ENCODE results near the gene LAMC2. TPM values are rescaled to one million over a fixed set of nuclear protein-coding genes. Genes with fewer than 3 reads are reported as not detected.

The LAMC2 gene
- total RNA-seq, 4 donors from 2014 or later = 24.2 to 46.5 (median 35.5) TPM

GRCh38 chr1:183290628-183291027 is 104.6 kb downstream of the LAMC2 start:
- Histone ChIP-seq H3K27ac (no peak overlapping the region), H3K9me3 (no peaks in the 10 kb centered on the region), H3K4me1 (peaks cover 23% of the 10 kb centered on the region), H3K4me3 (no peak overlapping the region), H3K36me3 (no peaks in the 10 kb centered on the region), H3K27me3 (no peaks in the 10 kb centered on the region)
- WGBS = 77% methylated on average over 3 of the region's 6 CpGs
- TF ChIP-seq EP300 (IDR thresholded peaks at IDR 0.05) (no peak), POLR2AphosphoS5 (IDR thresholded peaks at IDR 0.05) (no peak)
- TF ChIP-seq, protein P1, sequence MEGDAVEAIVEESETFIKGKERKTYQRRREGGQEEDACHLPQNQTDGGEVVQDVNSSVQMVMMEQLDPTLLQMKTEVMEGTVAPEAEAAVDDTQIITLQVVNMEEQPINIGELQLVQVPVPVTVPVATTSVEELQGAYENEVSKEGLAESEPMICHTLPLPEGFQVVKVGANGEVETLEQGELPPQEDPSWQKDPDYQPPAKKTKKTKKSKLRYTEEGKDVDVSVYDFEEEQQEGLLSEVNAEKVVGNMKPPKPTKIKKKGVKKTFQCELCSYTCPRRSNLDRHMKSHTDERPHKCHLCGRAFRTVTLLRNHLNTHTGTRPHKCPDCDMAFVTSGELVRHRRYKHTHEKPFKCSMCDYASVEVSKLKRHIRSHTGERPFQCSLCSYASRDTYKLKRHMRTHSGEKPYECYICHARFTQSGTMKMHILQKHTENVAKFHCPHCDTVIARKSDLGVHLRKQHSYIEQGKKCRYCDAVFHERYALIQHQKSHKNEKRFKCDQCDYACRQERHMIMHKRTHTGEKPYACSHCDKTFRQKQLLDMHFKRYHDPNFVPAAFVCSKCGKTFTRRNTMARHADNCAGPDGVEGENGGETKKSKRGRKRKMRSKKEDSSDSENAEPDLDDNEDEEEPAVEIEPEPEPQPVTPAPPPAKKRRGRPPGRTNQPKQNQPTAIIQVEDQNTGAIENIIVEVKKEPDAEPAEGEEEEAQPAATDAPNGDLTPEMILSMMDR (IDR thresholded peaks at IDR 0.05) = no peak
- DNase-seq (ENCODE audit: low spot score in 2 of 2) = no peak

DNA sequence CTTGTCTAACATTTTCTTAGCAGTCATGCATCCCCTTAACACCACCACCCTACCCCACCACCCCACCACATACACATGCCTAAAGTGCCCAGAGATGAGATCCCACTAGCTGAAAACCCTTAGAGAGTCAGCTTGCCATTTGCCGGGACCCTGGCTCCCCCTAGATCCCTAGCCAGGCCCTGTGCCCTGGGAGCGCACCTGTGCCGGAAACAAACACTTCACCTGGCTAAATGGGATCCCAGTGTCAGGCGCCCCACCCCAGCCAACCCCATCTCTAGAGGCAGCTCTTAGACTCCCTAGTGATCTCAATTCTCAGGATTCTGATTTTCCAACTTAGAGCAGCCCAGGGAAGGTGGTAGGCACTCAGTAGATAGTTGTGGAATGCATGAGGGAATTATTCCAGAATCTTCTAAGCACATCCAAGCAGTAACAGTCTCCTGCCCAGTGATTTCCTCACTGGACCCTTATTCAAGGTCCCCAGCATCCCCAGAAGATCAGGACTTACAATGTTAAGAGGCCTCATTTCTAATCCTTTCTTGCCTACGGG is 105.2 kb downstream of the LAMC2 start:
- no peak overlapping the region for H3K4me3 ChIP-seq
- TF ChIP-seq POLR2A (IDR thresholded peaks at IDR 0.05) (no peak), EP300 (IDR thresholded peaks at IDR 0.05) (no peak), POLR2AphosphoS5 (IDR thresholded peaks at IDR 0.05) (no peak)
- TF ChIP-seq, protein P1 (IDR thresholded peaks at IDR 0.05) = no peak
- WGBS = 80% methylated on average over 4 of the region's 5 CpGs
- no peak overlapping the region for H3K27ac ChIP-seq
- peaks cover 23% of the 10 kb centered on the region for H3K4me1 ChIP-seq
- H3K36me3 ChIP-seq = no peaks in the 10 kb centered on the region
- H3K9me3 ChIP-seq = no peaks in the 10 kb centered on the region
- DNase-seq (ENCODE audit: low spot score in 2 of 2) = no peak
- H3K27me3 ChIP-seq = no peaks in the 10 kb centered on the region

DNA sequence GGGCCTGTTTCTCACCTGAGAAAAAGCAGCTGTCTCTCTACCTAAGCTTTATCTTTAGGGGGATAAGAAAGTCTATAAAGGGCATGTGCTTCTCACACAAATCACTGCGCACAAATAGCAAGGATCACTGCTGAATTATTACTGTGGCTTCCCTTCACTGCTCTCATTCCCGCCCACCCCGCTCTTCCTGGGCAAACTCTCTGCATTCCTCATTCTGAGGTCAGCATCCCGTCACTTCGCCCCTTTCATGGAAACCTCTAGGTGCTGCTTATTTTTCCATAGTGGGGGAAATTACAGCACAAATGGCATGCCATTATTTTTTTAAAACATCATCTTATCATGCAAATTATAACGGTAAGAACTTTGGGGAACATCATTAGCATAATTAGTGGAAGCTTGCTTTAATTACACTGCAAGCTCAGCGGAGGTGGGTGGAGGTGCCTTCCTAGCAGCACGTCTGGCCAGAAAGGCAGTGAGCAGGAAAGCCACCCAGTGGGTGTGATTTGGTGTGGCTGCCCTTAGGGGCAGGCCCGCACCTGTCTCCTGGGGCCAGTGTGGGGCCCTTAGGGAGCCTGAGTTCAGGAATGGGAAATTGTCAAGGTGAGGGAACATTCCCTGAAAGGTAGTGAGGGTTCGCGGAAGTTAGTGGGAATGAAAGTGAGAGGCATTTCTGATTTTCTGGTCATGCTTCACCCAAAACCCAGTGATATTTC is 105.9 kb downstream of the LAMC2 start:
- no peaks in the 10 kb centered on the region for H3K9me3 ChIP-seq
- no peaks in the 10 kb centered on the region for H3K27me3 ChIP-seq
- no peaks in the 10 kb centered on the region for H3K36me3 ChIP-seq
- DNase-seq (ENCODE audit: low spot score in 2 of 2) = no peak
- 51% methylated on average over 11 of the region's 11 CpGs for WGBS
- TF ChIP-seq, protein P1 (IDR thresholded peaks at IDR 0.05) = no peak
- TF ChIP-seq POLR2A (IDR thresholded peaks at IDR 0.05) (no peak), EP300 (IDR thresholded peaks at IDR 0.05) (no peak), POLR2AphosphoS5 (IDR thresholded peaks at IDR 0.05) (no peak)
- no peak overlapping the region for H3K27ac ChIP-seq
- H3K4me1 ChIP-seq = peaks cover 23% of the 10 kb centered on the region
- no peak overlapping the region for H3K4me3 ChIP-seq

DNA sequence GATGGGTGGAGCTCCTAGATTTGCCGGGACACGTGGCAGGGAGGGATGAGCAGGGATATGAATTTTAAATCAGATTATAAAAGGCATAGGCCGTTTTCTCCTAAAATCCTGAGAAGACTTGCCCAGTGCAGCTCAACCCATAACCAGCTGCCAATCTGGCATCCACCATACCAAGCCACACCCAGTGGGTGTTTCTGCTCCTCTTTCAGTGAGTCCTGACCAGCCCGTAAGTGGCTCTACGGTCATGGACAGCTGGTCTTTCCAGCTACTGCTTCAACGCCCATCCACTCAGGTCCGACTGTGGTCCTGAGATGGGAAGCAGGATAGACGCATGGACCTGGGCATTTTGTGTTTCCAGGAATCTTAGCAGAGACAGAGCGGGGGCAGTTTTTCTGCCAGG is 107.2 kb downstream of the LAMC2 start:
- TF ChIP-seq EP300 (IDR thresholded peaks at IDR 0.05) = no peak
- no peak for TF ChIP-seq POLR2AphosphoS5 (IDR thresholded peaks at IDR 0.05)
- TF ChIP-seq, protein P1 (IDR thresholded peaks at IDR 0.05) = no peak
- no peak for TF ChIP-seq POLR2A (IDR thresholded peaks at IDR 0.05)
- no peak for DNase-seq (ENCODE audit: low spot score in 2 of 2)
- Histone ChIP-seq H3K27ac (no peak overlapping the region), H3K27me3 (no peaks in the 10 kb centered on the region), H3K9me3 (no peaks in the 10 kb centered on the region), H3K4me3 (no peak overlapping the region), H3K36me3 (no peaks in the 10 kb centered on the region), H3K4me1 (peaks cover 23% of the 10 kb centered on the region)
- 59% methylated on average over 9 of the region's 9 CpGs for WGBS

- DNase-seq (ENCODE audit: low spot score in 2 of 2) = no peak
- TF ChIP-seq, protein P1 (IDR thresholded peaks at IDR 0.05) = no peak
- TF ChIP-seq POLR2A (IDR thresholded peaks at IDR 0.05) (no peak), EP300 (IDR thresholded peaks at IDR 0.05) (no peak), POLR2AphosphoS5 (IDR thresholded peaks at IDR 0.05) (no peak)
- Histone ChIP-seq H3K36me3 (no peaks in the 10 kb centered on the region), H3K9me3 (no peaks in the 10 kb centered on the region), H3K27ac (no peak overlapping the region), H3K4me3 (no peak overlapping the region), H3K4me1 (peaks cover 23% of the 10 kb centered on the region), H3K27me3 (no peaks in the 10 kb centered on the region)
- WGBS = 74% methylated on average over 1 of the region's 1 CpG
Observed at GRCh38 chr1:183293876-183294275, 107.8 kb downstream of the LAMC2 start.
